Muscle of leg (tissue), 11 donors: ENCODE results near the gene ABLIM1. TPM values are rescaled to one million over a fixed set of nuclear protein-coding genes. Genes with fewer than 3 reads are reported as not detected.
A peak's percentile ranks its signal among the peaks of the same experiment; 100 is the strongest.

ENCODE experiments used
- DNase-seq: peaks from one replicate; pipeline ENCODE4 v3.0.0; 2013
- H3K27ac ChIP-seq: one replicate; pipeline ENCODE4 v1.5.1; 2013; ENCODE audit warnings: mild to moderate bottlenecking, low read length, control low read depth
- H3K27me3 ChIP-seq: one replicate; pipeline ENCODE4 v1.6.1; 2013; ENCODE audit warnings: low read length; ENCODE audit not compliant: control insufficient read depth, insufficient read depth
- H3K36me3 ChIP-seq: one replicate; pipeline ENCODE4 v1.6.1; 2013; ENCODE audit warnings: low read length; ENCODE audit not compliant: control insufficient read depth, insufficient read depth
- H3K4me1 ChIP-seq: one replicate; pipeline ENCODE4 v1.6.1; 2013; ENCODE audit warnings: low read length; ENCODE audit not compliant: control insufficient read depth, insufficient read depth
- H3K4me3 ChIP-seq: one replicate; pipeline ENCODE4 v1.5.1; 2013; ENCODE audit warnings: low read length, control low read depth
- H3K9me3 ChIP-seq: replicated peaks from 2 replicates; pipeline ENCODE4 v1.6.1; 2013; ENCODE audit warnings: low read depth, low read length; ENCODE audit not compliant: control insufficient read depth
- WGBS: methylation state at CpG from one replicate; pipeline ENCODE4 v1.1.5; 2013; ENCODE audit warnings: missing lambda C conversion rate; ENCODE audit not compliant: insufficient coverage; 5-methylcytosine and 5-hydroxymethylcytosine counted together
- polyA plus RNA-seq, 8 donors: library from polyadenylated mRNA; unstranded; fragments of 120-200 nt; gene quantifications; one replicate each; pipeline versions ENCODE4 v1.2.1 to v1.2.3, GENCODE V29; 2013; ENCODE audit warnings: inconsistent platforms in 1 of 8, low replicate concordance in 1 of 8; ENCODE audit not compliant: insufficient read length in 8 of 8, insufficient read depth in 1 of 8
- total RNA-seq: library from RNA; stranded (reverse); fragments of 120-200 nt; gene quantifications from one replicate; pipeline ENCODE4 v1.2.4, GENCODE V29; 2013

ABLIM1 gene
- total and polyA plus RNA-seq, 9 donors: 27.7 to 62.7 (median 46.2) TPM

- H3K27ac ChIP-seq: no peak overlapping the region
- WGBS: 95% methylated on average over 4 of the region's 9 CpGs
- H3K4me3 ChIP-seq: no peak overlapping the region
- H3K9me3 ChIP-seq: no peaks in the 10 kb centered on the region
- no peaks in the 10 kb centered on the region for H3K4me1 ChIP-seq
- no peak for DNase-seq
- H3K27me3 ChIP-seq: no peaks in the 10 kb centered on the region
- peaks cover 7% of the 10 kb centered on the region for H3K36me3 ChIP-seq
Observed at GRCh38 chr10:114453576-114453975, 204.5 kb downstream of the ABLIM1 start.

DNA sequence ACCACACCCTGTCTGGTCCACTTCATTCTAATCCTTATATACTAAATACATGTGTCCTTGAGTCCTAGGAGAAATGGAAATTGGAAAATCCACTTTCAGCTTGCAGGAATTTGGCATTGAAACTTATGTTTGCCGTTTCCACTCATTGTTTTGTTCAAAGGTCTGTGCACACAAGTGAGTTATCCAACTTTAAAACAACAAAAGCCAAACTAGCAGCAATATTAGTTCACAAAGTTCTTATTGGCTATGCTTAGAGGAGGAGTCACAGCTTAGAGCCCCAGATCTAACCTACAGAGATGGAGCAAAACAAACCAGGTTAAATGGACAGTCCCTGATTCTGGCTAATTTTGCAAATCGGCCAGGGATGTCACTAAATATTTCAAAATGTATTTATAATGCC is 209.2 kb downstream of the ABLIM1 start:
- peaks cover 25% of the 10 kb centered on the region for H3K36me3 ChIP-seq
- H3K4me3 ChIP-seq: no peak overlapping the region
- WGBS: no CpG with 5 or more reads among the region's 2 CpGs
- DNase-seq: no peak
- H3K27me3 ChIP-seq: no peaks in the 10 kb centered on the region
- H3K4me1 ChIP-seq: no peaks in the 10 kb centered on the region
- H3K27ac ChIP-seq: no peak overlapping the region
- H3K9me3 ChIP-seq: no peaks in the 10 kb centered on the region

DNA sequence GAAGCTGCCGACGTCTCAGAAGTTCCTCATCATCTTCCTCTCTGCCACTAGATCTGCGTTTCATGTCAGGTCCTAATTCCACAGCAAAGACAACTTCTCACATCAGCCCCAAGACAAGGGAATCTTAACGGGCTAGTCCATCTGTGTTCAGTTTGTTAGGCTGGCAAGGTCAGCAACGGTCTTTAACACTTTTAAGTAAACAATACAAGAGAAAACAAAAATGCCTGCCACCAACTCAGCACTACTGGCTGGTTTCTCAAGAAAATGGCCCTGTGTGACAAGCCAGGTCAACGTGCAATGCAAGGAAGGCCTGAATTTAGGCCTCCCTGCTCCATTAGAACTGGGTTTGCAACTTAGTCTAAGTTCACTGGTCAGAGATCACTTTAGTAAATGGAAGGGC is 212.7 kb downstream of the ABLIM1 start:
- H3K27ac ChIP-seq: no peak overlapping the region
- H3K27me3 ChIP-seq: no peaks in the 10 kb centered on the region
- H3K36me3 ChIP-seq: peaks cover 26% of the 10 kb centered on the region
- no peak overlapping the region for H3K4me3 ChIP-seq
- no CpG with 5 or more reads among the region's 6 CpGs for WGBS
- no peaks in the 10 kb centered on the region for H3K9me3 ChIP-seq
- no peaks in the 10 kb centered on the region for H3K4me1 ChIP-seq
- no peak for DNase-seq

DNA sequence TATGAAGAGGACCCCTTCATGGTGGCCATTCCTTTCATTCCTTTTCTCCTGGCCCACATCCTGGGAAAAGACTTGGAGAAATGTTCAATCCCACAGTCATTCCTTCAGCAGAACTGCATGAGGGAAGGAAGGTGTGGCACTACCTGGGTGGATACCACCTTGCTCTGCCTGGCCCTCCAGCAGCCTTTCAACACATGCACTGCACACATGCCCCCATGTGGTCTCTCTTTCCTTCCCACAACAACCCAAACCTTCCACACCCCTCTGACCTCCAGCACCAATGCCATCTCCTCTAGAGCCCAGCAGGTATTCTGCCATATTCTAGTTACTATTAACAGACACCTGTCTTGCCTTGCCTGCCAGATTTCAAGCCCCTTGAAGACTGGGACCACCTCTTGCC is 213.3 kb downstream of the ABLIM1 start:
- H3K4me3 ChIP-seq: no peak overlapping the region
- no peaks in the 10 kb centered on the region for H3K27me3 ChIP-seq
- no peak for DNase-seq
- H3K27ac ChIP-seq: no peak overlapping the region
- no peaks in the 10 kb centered on the region for H3K4me1 ChIP-seq
- H3K36me3 ChIP-seq: peaks cover 29% of the 10 kb centered on the region
- H3K9me3 ChIP-seq: no peaks in the 10 kb centered on the region

DNA sequence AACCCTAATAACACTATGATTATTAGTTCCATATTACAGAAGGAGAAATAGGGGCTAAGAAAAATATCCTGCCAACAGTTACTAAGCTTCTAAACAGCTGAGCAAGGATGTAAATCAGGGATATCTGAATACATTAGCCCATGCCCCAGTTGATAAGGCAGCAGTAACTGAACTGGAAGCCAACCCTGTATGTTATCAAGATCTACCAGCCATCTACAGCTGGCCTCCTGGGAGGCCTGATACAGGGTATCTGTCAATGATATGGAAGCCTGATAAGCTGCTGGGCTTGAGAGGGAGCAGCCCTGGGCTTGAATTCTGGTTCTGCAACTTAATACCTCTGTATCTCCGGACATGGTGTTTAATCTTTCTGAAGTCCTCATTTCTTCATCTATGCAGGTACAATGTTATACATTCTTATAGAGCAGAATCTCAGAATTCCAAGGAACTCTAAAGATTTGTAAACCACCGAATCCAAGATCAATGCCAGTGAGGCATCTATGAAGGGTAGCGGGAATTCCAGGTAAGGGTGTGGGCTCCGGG is 215.9 kb downstream of the ABLIM1 start:
- no CpG with 5 or more reads among the region's 4 CpGs for WGBS

GRCh38 chr10:114441107-114441506 is 217.0 kb downstream of the ABLIM1 start:
- H3K27me3 ChIP-seq: no peaks in the 10 kb centered on the region
- H3K4me3 ChIP-seq: no peak overlapping the region
- H3K4me1 ChIP-seq: no peaks in the 10 kb centered on the region
- DNase-seq: no peak
- no CpG with 5 or more reads among the region's 1 CpG for WGBS
- peaks cover 45% of the 10 kb centered on the region for H3K36me3 ChIP-seq
- H3K27ac ChIP-seq: no peak overlapping the region
- H3K9me3 ChIP-seq: no peaks in the 10 kb centered on the region

More for the DNA sequence above, 215.9 kb downstream of the ABLIM1 start:
- H3K27me3 ChIP-seq: no peaks in the 10 kb centered on the region
- no peak overlapping the region for H3K27ac ChIP-seq
- DNase-seq: no peak
- no peak overlapping the region for H3K4me3 ChIP-seq
- peaks cover 40% of the 10 kb centered on the region for H3K36me3 ChIP-seq
- no peaks in the 10 kb centered on the region for H3K4me1 ChIP-seq
- H3K9me3 ChIP-seq: no peaks in the 10 kb centered on the region

GRCh38 chr10:114437473-114438292 is 220.4 kb downstream of the ABLIM1 start:
- no peaks in the 10 kb centered on the region for H3K27me3 ChIP-seq
- peak; percentile 24 for DNase-seq

GRCh38 chr10:114436941-114437340 is 221.1 kb downstream of the ABLIM1 start:
- no peak for DNase-seq
- peaks cover 43% of the 10 kb centered on the region for H3K36me3 ChIP-seq
- H3K27me3 ChIP-seq: no peaks in the 10 kb centered on the region
- no peaks in the 10 kb centered on the region for H3K9me3 ChIP-seq
- no peak overlapping the region for H3K27ac ChIP-seq
- H3K4me1 ChIP-seq: no peaks in the 10 kb centered on the region
- no peak overlapping the region for H3K4me3 ChIP-seq
- WGBS: no CpG with 5 or more reads among the region's 2 CpGs

More at GRCh38 chr10:114437473-114438292, 220.4 kb downstream of the ABLIM1 start:
- Histone ChIP-seq H3K4me1 (no peaks in the 10 kb centered on the region), H3K9me3 (no peaks in the 10 kb centered on the region), H3K4me3 (no peak overlapping the region), H3K36me3 (peaks cover 45% of the 10 kb centered on the region), H3K27ac (no peak overlapping the region)
- 100% methylated on average over 1 of the region's 9 CpGs for WGBS

DNA sequence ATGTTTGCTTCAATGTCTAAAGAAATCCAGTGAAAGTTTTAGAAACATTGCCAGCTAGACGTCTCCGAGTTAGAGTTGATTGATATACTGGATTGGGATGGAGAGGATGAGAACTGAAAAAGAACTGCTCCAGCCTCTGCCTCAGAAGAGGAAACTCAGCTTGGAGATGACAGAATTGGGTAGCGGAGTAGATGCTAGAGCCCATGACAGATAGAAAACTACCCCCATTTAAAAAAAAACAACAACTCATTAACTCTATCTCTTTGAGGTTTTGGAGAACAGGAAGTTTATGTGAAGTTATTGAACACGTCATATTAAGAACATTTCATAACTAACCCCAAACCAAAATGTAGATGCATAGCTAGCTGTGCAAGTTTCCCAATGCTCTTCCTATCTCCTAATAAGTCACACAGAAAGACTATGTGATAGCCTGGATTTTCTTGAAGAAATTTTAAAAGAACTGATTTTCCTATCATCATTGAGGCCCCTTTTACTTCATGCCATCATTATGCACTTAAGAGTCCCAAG is 225.4 kb downstream of the ABLIM1 start:
- Histone ChIP-seq H3K27ac (no peak overlapping the region), H3K4me1 (no peaks in the 10 kb centered on the region), H3K27me3 (no peaks in the 10 kb centered on the region), H3K36me3 (peaks cover 24% of the 10 kb centered on the region), H3K9me3 (no peaks in the 10 kb centered on the region), H3K4me3 (no peak overlapping the region)
- no peak for DNase-seq
- 75% methylated on average over 2 of the region's 4 CpGs for WGBS

GRCh38 chr10:114431414-114432135 is 226.5 kb downstream of the ABLIM1 start:
- Histone ChIP-seq H3K27me3 (no peaks in the 10 kb centered on the region), H3K36me3 (peaks cover 21% of the 10 kb centered on the region), H3K4me1 (no peaks in the 10 kb centered on the region), H3K9me3 (no peaks in the 10 kb centered on the region), H3K4me3 (no peak overlapping the region), H3K27ac (no peak overlapping the region)
- 90% methylated on average over 2 of the region's 4 CpGs for WGBS
- no peak for DNase-seq
